Measurements from ENCODE around the gene ABHD16A. TPM values are rescaled to one million over a fixed set of nuclear protein-coding genes. Genes with fewer than 3 reads are reported as not detected.

Gene ABHD16A
- polyA plus RNA-seq, 2 of the 4 experiments (the other 2 are of a cell fraction), result 16.6 to 22.3 TPM

DNA sequence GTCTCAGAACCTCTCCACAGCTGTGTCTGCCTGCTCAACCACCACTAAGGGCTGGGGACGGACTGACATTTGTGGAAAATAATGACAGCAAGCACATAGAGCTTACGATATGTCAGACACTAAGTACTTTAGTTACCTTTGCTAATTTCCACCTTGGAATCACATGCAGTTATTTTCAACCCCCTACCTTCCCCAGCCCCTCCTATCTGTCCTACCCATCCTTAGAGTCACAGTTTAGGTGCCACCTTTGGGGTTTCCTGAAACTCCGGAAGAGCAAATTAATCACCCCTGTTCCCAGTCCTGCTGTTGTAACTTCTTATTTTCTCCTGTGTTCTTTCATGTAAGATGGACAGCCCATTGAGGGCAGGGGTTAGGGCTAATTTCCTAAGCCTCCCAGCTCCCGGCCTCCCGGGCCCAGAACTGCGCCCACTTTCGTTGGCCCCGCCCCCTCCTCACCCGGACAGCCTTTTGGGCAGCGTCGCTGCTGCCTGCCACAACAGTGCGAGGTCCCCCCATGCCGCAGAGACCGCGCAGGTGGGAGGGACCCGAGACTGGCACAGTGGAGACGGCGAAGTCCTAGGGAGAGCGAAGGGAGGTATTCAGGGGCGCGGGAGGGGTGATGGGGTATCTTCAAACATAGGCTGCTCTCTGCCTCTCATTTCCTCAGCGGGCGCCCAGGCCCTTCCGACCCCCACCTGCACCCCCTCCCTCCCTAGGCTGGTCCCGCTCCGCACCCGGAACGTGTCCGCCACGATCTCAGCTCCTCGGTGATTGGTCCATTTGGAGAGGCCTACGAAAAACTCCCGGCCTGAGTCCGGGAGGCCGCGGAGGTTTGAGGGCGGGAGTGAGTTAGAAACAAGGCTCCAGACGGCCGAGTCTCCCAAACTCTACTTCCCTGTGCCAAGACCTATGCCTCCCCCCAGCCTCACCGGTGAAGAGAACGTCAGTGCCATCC lies 24.9 kb upstream of the ABHD16A start:
- FAIRE-seq, result no peak

DNA sequence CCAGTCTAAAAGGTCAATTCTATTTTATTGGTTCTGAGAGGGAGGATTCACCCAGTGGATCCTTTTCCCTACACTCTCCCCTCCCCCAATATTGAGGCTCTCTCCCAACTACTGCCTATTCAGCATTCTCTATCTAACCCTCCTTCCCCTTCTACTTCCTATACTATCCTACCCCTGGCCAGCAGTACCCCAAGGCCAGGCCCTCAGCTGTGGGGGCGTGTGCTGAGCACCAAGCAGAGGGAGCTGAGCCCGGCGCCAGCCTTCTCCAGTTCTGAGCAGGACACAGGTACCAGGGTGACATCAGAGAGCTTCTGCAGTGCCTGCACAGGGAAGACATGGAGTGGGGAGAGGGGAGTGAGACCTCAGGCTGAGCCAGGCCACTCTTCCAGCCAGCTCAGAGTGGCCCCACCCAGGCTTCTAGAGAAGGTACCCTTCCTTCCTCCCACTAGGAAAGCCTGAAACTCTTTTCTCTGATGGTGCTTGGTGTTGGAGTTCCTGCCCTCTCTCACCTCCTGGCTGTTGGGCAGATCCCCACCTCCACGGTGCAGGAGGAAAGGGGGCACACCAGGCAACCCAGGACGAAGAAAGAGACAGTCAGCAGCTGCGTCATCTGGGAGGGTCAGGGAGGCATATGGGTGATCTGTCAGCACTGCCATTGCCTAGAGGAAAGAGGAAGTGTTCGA lies 24.1 kb upstream of the ABHD16A start:
- WGBS (ENCODE audit: missing lambda C conversion rate), result 90% methylated on average over 5 of the region's 7 CpGs
- no peak overlapping the region for H3K4me3 ChIP-seq

More for the DNA sequence above, 24.9 kb upstream of the ABHD16A start:
- ChIA-PET POLR2A (interaction anchor here (0.6 kb wide), 1 partner anchor 66 kb away, joined by 5 read pairs; no protein-coding TSS in a partner anchor), CTCF (interaction anchor here (1.0 to 4.7 kb wide), 12 partner anchors 10 to 103 kb away, joined by 3 to 30 read pairs (median 8); partner anchors contain the start of genes CLIC1, LY6G5C and MSH5)
- Histone ChIP-seq H3K4me1 (peaks cover 8% of the 10 kb centered on the region; the same call in 2 of the 3 replicates), H3K4me3 (no peak overlapping the region), H3K27ac (no peak overlapping the region; a peak in 1 of 6 replicates), H3K4me2 (no peak overlapping the region; the same call in 1 of the 3 replicates), H3K9me3 (no peaks in the 10 kb centered on the region)
- 92% methylated on average over 36 of the region's 41 CpGs for WGBS (ENCODE audit: missing lambda C conversion rate)
- no peak for DNase-seq (ENCODE audit: low read depth in 1 of 2, low spot score in 1 of 2)
- no peak for ATAC-seq
- no peak for TF ChIP-seq CHD4 (IDR thresholded peaks at IDR 0.05; ENCODE audit: borderline replicate concordance)
- TF ChIP-seq SMC3 (IDR thresholded peaks at IDR 0.05), result no peak
- TF ChIP-seq, protein P1, sequence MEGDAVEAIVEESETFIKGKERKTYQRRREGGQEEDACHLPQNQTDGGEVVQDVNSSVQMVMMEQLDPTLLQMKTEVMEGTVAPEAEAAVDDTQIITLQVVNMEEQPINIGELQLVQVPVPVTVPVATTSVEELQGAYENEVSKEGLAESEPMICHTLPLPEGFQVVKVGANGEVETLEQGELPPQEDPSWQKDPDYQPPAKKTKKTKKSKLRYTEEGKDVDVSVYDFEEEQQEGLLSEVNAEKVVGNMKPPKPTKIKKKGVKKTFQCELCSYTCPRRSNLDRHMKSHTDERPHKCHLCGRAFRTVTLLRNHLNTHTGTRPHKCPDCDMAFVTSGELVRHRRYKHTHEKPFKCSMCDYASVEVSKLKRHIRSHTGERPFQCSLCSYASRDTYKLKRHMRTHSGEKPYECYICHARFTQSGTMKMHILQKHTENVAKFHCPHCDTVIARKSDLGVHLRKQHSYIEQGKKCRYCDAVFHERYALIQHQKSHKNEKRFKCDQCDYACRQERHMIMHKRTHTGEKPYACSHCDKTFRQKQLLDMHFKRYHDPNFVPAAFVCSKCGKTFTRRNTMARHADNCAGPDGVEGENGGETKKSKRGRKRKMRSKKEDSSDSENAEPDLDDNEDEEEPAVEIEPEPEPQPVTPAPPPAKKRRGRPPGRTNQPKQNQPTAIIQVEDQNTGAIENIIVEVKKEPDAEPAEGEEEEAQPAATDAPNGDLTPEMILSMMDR (IDR thresholded peaks at IDR 0.05), result no peak
- no peak for TF ChIP-seq HOXA7 (CRISPR knock-in tag; IDR thresholded peaks at IDR 0.05)
- no peak for TF ChIP-seq POLR2A (IDR thresholded peaks at IDR 0.05; ENCODE audit: low read length)
- TF ChIP-seq, protein P2, sequence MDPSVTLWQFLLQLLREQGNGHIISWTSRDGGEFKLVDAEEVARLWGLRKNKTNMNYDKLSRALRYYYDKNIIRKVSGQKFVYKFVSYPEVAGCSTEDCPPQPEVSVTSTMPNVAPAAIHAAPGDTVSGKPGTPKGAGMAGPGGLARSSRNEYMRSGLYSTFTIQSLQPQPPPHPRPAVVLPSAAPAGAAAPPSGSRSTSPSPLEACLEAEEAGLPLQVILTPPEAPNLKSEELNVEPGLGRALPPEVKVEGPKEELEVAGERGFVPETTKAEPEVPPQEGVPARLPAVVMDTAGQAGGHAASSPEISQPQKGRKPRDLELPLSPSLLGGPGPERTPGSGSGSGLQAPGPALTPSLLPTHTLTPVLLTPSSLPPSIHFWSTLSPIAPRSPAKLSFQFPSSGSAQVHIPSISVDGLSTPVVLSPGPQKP (IDR thresholded peaks at IDR 0.05; ENCODE audit: low read depth, low read length), result no peak
- no peak for TF ChIP-seq FOSB (CRISPR knock-in tag; IDR thresholded peaks at IDR 0.05)
- no peak for TF ChIP-seq SREBF2 (IDR thresholded peaks at IDR 0.05)
- no peak for TF ChIP-seq MAFK (IDR thresholded peaks at IDR 0.05; ENCODE audit: partially characterized antibody)
- no peak for TF ChIP-seq CEBPB (IDR thresholded peaks at IDR 0.05)
- TF ChIP-seq, protein P3, sequence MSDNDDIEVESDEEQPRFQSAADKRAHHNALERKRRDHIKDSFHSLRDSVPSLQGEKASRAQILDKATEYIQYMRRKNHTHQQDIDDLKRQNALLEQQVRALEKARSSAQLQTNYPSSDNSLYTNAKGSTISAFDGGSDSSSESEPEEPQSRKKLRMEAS (IDR thresholded peaks at IDR 0.05), result no peak
- no peak for TF ChIP-seq CHD2 (IDR thresholded peaks at IDR 0.05; ENCODE audit: low read length, partially characterized antibody)
- TF ChIP-seq RFX5 (IDR thresholded peaks at IDR 0.05), result no peak
- TF ChIP-seq ESRRA (IDR thresholded peaks at IDR 0.05; ENCODE audit: borderline replicate concordance, low read length), result no peak
- TF ChIP-seq, protein P4, sequence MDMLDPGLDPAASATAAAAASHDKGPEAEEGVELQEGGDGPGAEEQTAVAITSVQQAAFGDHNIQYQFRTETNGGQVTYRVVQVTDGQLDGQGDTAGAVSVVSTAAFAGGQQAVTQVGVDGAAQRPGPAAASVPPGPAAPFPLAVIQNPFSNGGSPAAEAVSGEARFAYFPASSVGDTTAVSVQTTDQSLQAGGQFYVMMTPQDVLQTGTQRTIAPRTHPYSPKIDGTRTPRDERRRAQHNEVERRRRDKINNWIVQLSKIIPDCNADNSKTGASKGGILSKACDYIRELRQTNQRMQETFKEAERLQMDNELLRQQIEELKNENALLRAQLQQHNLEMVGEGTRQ (IDR thresholded peaks at IDR 0.05), result no peak

More for the DNA sequence above, 24.1 kb upstream of the ABHD16A start:
- H3K4me2 ChIP-seq, result no peak overlapping the region
- POLR2A ChIA-PET, result interaction anchor here (0.6 kb wide), 1 partner anchor 67 kb away, joined by 5 read pairs; no protein-coding TSS in a partner anchor
- H3K27ac ChIP-seq, result no peak overlapping the region
- ATAC-seq, result no peak
- TF ChIP-seq SREBF2 (IDR thresholded peaks at IDR 0.05) (no peak), MAFK (IDR thresholded peaks at IDR 0.05; ENCODE audit: partially characterized antibody) (peak; percentile 9)
- CTCF ChIA-PET, result interaction anchor here (1.0 to 4.7 kb wide), 5 partner anchors 11 to 103 kb away, joined by 3 to 26 read pairs (median 10); partner anchors contain the start of genes CLIC1 and LY6G5C
- DNase-seq (ENCODE audit: low read depth in 1 of 2, low spot score in 1 of 2), result no peak
- H3K4me1 ChIP-seq, result peaks cover 8% of the 10 kb centered on the region; the same call in 2 of the 3 replicates
- FAIRE-seq, result no peak
- no peaks in the 10 kb centered on the region for H3K9me3 ChIP-seq

Measured in A549 (cell line).